DOHH2 (cell line): ENCODE results near the gene PILRA.
A peak's percentile ranks its signal among the peaks of the same experiment; 100 is the strongest.
"Not testable (repeated sequence)": the region's sequence is repeated elsewhere in the genome, so short reads cannot be mapped to it uniquely, and the experiment has no call there.

Experiments used
- H3F3A ChIP-seq: fragments of 200-600 bp; sonication (generic), shearing (Covaris generic); 2 replicates; pipeline ENCODE4 v1.6.0; 2016; ENCODE audit warnings: antibody characterized with exemption, mild to moderate bottlenecking; ENCODE audit not compliant: control insufficient read depth, insufficient read depth
- H3K27ac ChIP-seq: fragments of 200-600 bp; sonication (generic); 2 replicates; pipeline ENCODE4 v1.5.1; 2014; ENCODE audit warnings: low read depth, mild to moderate bottlenecking, low read length, moderate library complexity
- H3K27me3 ChIP-seq: fragments of 200-600 bp; sonication (generic); 2 replicates; pipeline ENCODE4 v1.6.1; 2014; ENCODE audit warnings: mild to moderate bottlenecking, low read length, mixed read lengths; ENCODE audit not compliant: control insufficient read depth
- H3K36me3 ChIP-seq: fragments of 200-600 bp; sonication (generic); 2 replicates; pipeline ENCODE4 v1.6.1; 2014; ENCODE audit warnings: mild to moderate bottlenecking, low read length, moderate library complexity, mixed read lengths; ENCODE audit not compliant: control insufficient read depth
- H3K4me1 ChIP-seq: fragments of 200-600 bp; sonication (generic); 2 replicates; pipeline ENCODE4 v1.6.1; 2014; ENCODE audit warnings: mild to moderate bottlenecking, low read length, mixed read lengths; ENCODE audit not compliant: control insufficient read depth
- H3K4me2 ChIP-seq: fragments of 200-600 bp; sonication (generic); 2 replicates; pipeline ENCODE4 v1.6.0; 2014; ENCODE audit warnings: mild to moderate bottlenecking, low read length, moderate library complexity
- H3K4me3 ChIP-seq: fragments of 200-600 bp; sonication (generic); 2 replicates; pipeline ENCODE4 v1.5.1; 2014; ENCODE audit warnings: mild to moderate bottlenecking, low read length, mixed read lengths
- H3K79me2 ChIP-seq: fragments of 200-600 bp; sonication (generic); 2 replicates; pipeline ENCODE4 v1.6.1; 2014; ENCODE audit warnings: mild to moderate bottlenecking, low read length, mixed read lengths; ENCODE audit not compliant: control insufficient read depth
- H3K9me2 ChIP-seq: fragments of 200-600 bp; sonication (generic); replicated peaks from 2 replicates; pipeline ENCODE4 v1.6.1; 2014; ENCODE audit warnings: mild to moderate bottlenecking, low read length, mixed read lengths; ENCODE audit not compliant: control insufficient read depth
- H3K9me3 ChIP-seq: fragments of 200-600 bp; sonication (generic); 2 replicates; pipeline ENCODE4 v1.6.1; 2014; ENCODE audit warnings: antibody characterized with exemption, low read length, mixed read lengths; ENCODE audit not compliant: control insufficient read depth, insufficient read depth
- H4K20me1 ChIP-seq: fragments of 200-600 bp; sonication (generic); 2 replicates; pipeline ENCODE4 v1.6.0; 2014; ENCODE audit warnings: low read depth, mild to moderate bottlenecking, antibody characterized with exemption, low read length, moderate library complexity; ENCODE audit not compliant: control insufficient read depth, insufficient read depth
- CTCF ChIP-seq: fragments of 200-600 bp; sonication (generic); IDR thresholded peaks from one replicate; pipeline ENCODE4 v1.5.1; 2014; ENCODE audit warnings: antibody characterized with exemption, mild to moderate bottlenecking, low read depth, low read length; ENCODE audit not compliant: poor library complexity, severe bottlenecking
- EZH2phosphoT487 ChIP-seq: fragments of 200-600 bp; sonication (generic); IDR thresholded peaks from 2 replicates; pipeline ENCODE4 v1.6.1; 2017; ENCODE audit warnings: borderline replicate concordance, mild to moderate bottlenecking, antibody characterized with exemption, low read length, moderate library complexity, mixed read lengths

PILRA gene

DNA sequence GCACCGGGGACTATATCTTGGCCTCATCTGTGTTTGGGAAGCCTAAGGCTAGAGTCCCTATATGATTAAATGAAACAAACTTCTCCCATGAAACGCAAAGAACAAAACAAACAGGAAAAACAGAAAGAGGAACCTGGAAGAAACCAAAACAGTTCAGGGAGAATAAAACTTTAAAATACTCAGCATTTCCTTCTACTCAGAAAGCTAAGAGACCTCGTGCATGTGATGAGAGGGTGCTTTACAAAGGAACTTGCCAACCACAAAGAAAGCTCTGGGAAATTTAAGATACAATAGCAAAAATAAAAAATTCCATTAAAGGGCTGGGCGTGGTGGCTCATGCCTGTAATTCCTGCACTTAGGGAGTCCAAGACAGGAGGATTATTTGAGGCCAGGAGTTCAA lies 6.9 kb downstream of the PILRA start:
- peak overlapping the region; percentile 26 for H3K27ac ChIP-seq
- H3K79me2 ChIP-seq, result no peaks in the 10 kb centered on the region
- peaks cover 4% of the 10 kb centered on the region; the same call in 1 of the 2 replicates for H3K9me3 ChIP-seq
- H3K4me2 ChIP-seq, result peak overlapping the region; percentile 22
- H3K27me3 ChIP-seq, result no peaks in the 10 kb centered on the region
- H3F3A ChIP-seq, result peaks cover 23% of the 10 kb centered on the region
- no peak overlapping the region for H3K4me3 ChIP-seq
- H4K20me1 ChIP-seq, result no peaks in the 10 kb centered on the region
- TF ChIP-seq CTCF (no peak), EZH2phosphoT487 (no peak)
- H3K36me3 ChIP-seq, result no peaks in the 10 kb centered on the region
- no peaks in the 10 kb centered on the region for H3K9me2 ChIP-seq
- peaks cover 52% of the 10 kb centered on the region for H3K4me1 ChIP-seq

GRCh38 chr7:100381531-100382233 lies 8.4 kb downstream of the PILRA start:
- not testable (repeated sequence) for H3K36me3 ChIP-seq, H3K4me2 ChIP-seq, H4K20me1 ChIP-seq, H3K4me3 ChIP-seq, H3K27ac ChIP-seq, H3K9me3 ChIP-seq, H3K79me2 ChIP-seq, H3K27me3 ChIP-seq, H3K9me2 ChIP-seq
- Histone ChIP-seq H3K4me1 (peaks cover 66% of the 10 kb centered on the region), H3F3A (peaks cover 19% of the 10 kb centered on the region)

DNA sequence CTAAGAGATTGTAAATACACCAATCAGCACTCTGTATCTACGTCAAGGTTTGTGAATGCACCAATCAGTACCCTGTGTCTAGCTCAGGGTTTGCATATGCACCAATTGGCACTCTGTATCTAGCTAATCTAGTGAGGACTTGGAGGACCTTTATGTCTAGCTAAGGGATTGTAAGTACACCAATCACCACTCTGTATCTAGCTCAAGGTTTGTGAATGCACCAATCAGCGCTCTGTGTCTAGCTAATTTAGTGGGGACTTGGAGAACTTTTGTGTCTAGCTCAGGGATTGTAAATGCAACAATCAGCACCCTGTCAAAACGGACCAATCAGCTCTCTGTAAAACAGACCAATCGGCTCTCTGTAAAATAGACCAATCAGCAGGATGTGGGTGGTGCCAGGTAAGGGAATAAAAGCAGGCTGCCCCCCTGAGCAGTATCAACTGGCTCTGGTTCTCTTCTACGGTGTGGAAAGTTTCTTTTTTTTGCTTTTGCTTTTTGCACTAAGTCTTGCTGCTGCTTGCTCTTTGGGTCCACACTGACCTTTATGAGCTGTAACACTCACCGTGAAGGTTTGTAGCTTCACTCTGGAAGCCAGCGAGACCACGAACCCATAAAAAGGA lies 9.1 kb downstream of the PILRA start:
- not testable (repeated sequence) for H3K9me3 ChIP-seq, H3K27me3 ChIP-seq, H3K27ac ChIP-seq, H3K79me2 ChIP-seq, H3K9me2 ChIP-seq, H3K4me2 ChIP-seq, H4K20me1 ChIP-seq, H3K4me3 ChIP-seq, H3K36me3 ChIP-seq
- Histone ChIP-seq H3K4me1 (peaks cover 70% of the 10 kb centered on the region), H3F3A (peaks cover 19% of the 10 kb centered on the region)

DNA sequence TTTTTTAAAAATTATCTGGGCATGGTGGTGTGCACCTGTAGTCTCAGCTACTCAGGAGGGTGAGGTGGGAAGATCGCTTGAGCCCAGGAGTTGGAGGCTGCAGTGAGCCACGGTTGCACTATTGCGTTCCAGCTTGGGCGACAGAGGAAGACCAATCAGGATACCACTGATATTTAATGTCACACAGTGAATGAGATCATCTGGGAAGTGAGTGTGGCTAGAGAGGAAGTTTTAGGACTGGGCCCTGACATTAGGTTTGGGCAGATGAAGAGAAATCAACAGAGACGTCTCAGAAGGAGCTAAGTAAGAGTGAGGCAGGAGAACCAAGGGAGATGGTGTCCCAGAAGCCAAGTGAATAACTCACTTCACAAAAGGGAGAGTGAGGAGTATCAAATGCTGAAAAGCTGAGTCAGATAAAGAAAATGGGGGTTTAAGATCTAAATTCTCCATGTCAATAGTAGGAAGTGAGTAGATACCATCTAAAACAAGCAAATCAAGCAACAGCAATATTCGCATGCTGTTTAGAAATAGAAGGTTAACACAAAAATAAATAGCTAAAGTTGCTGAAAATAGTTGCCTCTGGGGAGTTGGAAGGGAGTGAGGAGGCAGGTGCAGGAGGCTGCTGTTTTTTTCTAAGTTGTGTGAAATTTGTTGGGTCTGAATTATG lies 11.5 kb downstream of the PILRA start:
- Histone ChIP-seq H4K20me1 (no peaks in the 10 kb centered on the region), H3K9me2 (no peaks in the 10 kb centered on the region), H3K27me3 (no peaks in the 10 kb centered on the region), H3K4me2 (peak overlapping the region; percentile 67), H3K4me3 (peak overlapping the region; percentile 51), H3K36me3 (no peaks in the 10 kb centered on the region), H3K79me2 (no peaks in the 10 kb centered on the region), H3K4me1 (peaks cover 60% of the 10 kb centered on the region), H3K27ac (peak overlapping the region; percentile 77), H3F3A (peaks cover 16% of the 10 kb centered on the region), H3K9me3 (peaks cover 4% of the 10 kb centered on the region; the same call in 1 of the 2 replicates)
- no peak for TF ChIP-seq EZH2phosphoT487
- no peak for TF ChIP-seq CTCF
